ENCODE data around the gene ENAH. TPM values are rescaled to one million over a fixed set of nuclear protein-coding genes. Genes with fewer than 3 reads are reported as not detected.

The ENAH gene
- total RNA-seq, 2 experiments from 2014 or later = not detected

GRCh38 chr1:225508538-225509375 is 144.2 kb downstream of the ENAH start:
- no peak overlapping the region for H3K27ac Mint-ChIP-seq
- peaks cover 14% of the 10 kb centered on the region for H3K27me3 Mint-ChIP-seq
- ATAC-seq (no peak), DNase-seq (no peak)
- H3K4me1 Mint-ChIP-seq = peaks cover 2% of the 10 kb centered on the region
- CTCF ChIA-PET = interaction anchor here (0.6 kb wide), 1 partner anchor 203 kb away, joined by 3 read pairs; no protein-coding TSS in a partner anchor
- no peaks in the 10 kb centered on the region for H3K36me3 Mint-ChIP-seq
- no peaks in the 10 kb centered on the region for H3K9me3 Mint-ChIP-seq (ENCODE audit: low read depth)
- no peak overlapping the region for H3K4me3 Mint-ChIP-seq

DNA sequence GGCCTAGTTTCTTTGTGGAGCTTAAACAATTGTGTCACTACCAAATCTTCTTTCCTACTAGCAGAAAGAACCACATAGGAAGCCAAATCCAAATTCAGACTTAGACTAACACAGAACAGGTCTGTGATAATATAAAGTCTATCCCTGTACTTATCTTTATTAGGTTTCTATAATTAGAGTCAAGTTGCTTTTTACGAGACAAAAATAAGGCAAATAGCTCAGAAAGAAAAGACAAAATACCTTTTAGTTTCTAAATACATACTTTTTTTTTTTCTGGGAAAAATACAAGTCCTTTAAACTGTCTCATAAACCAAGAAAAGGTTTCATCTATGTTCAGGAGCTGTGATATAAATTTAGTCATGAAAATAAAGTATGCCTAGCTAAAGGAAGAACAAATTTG is 146.2 kb downstream of the ENAH start:
- no peak for ATAC-seq
- peaks cover 4% of the 10 kb centered on the region for H3K27me3 Mint-ChIP-seq
- CTCF ChIA-PET = no interaction called here
- no peaks in the 10 kb centered on the region for H3K36me3 Mint-ChIP-seq
- H3K27ac Mint-ChIP-seq = no peak overlapping the region
- H3K4me3 Mint-ChIP-seq = no peak overlapping the region
- peaks cover 2% of the 10 kb centered on the region for H3K4me1 Mint-ChIP-seq
- H3K9me3 Mint-ChIP-seq (ENCODE audit: low read depth) = no peaks in the 10 kb centered on the region
- no peak for DNase-seq

- Mint-ChIP-seq H3K4me1 (peaks cover 2% of the 10 kb centered on the region), H3K27me3 (peaks cover 15% of the 10 kb centered on the region), H3K36me3 (no peaks in the 10 kb centered on the region), H3K9me3 (ENCODE audit: low read depth) (no peaks in the 10 kb centered on the region), H3K27ac (no peak overlapping the region), H3K4me3 (no peak overlapping the region)
- ATAC-seq = no peak
- CTCF ChIA-PET = interaction anchor here (0.6 to 2.1 kb wide), 2 partner anchors 24 to 34 kb away, joined by 3 to 7 read pairs; no protein-coding TSS in a partner anchor
- no peak for DNase-seq
These were observed 148.1 kb downstream of the ENAH start for GRCh38 chr1:225504776-225505175.

- CTCF ChIA-PET = interaction anchor here (1.6 kb wide), 1 partner anchor 25 kb away, joined by 3 read pairs; no protein-coding TSS in a partner anchor
- DNase-seq (no peak), ATAC-seq (no peak)
- no peaks in the 10 kb centered on the region for H3K4me1 Mint-ChIP-seq
- H3K27me3 Mint-ChIP-seq = peaks cover 34% of the 10 kb centered on the region
- no peak overlapping the region for H3K27ac Mint-ChIP-seq
- H3K9me3 Mint-ChIP-seq (ENCODE audit: low read depth) = no peaks in the 10 kb centered on the region
- H3K36me3 Mint-ChIP-seq = peaks cover 1% of the 10 kb centered on the region
- H3K4me3 Mint-ChIP-seq = no peak overlapping the region
These were observed 152.2 kb downstream of the ENAH start for GRCh38 chr1:225500624-225501192.

- Mint-ChIP-seq H3K9me3 (ENCODE audit: low read depth) (no peaks in the 10 kb centered on the region), H3K4me3 (no peak overlapping the region), H3K4me1 (no peaks in the 10 kb centered on the region), H3K36me3 (peaks cover 1% of the 10 kb centered on the region), H3K27ac (no peak overlapping the region), H3K27me3 (peaks cover 44% of the 10 kb centered on the region)
- DNase-seq (no peak), ATAC-seq (no peak)
- CTCF ChIA-PET = interaction anchor here (0.7 to 2.2 kb wide), 2 partner anchors 17 to 24 kb away, joined by 3 to 8 read pairs; no protein-coding TSS in a partner anchor
These were observed 154.3 kb downstream of the ENAH start for GRCh38 chr1:225498549-225499136.

DNA sequence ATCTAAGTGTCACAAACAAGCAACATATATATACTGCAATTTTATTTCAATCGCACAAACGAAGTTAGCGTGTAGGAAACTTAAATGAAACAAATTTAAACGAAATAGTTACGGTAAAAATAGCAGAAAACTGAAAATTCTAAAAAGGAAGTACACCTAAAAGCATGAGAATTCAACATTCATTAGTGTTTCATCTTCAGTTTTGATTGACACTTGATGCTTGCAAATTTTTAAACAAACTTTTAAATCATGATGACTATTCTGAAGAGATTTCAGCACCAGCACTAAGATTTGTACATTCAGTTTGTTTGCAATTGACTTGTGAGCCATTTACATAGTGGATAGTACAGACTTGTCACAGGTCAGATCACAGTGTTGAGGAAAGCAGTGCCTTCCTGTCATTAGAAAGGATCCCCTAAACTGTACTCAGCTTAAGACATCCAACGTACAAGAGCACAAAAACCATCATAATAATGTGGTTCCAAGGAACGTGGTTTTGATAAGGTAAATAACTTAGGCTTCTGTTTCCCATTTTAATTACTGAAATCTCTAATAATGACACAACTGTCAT is 158.0 kb downstream of the ENAH start:
- Mint-ChIP-seq H3K27me3 (peaks cover 52% of the 10 kb centered on the region), H3K36me3 (peaks cover 1% of the 10 kb centered on the region), H3K27ac (no peak overlapping the region), H3K4me3 (no peak overlapping the region), H3K4me1 (no peaks in the 10 kb centered on the region), H3K9me3 (ENCODE audit: low read depth) (no peaks in the 10 kb centered on the region)
- CTCF ChIA-PET = no interaction called here
- no peak for DNase-seq
- no peak for ATAC-seq

- CTCF ChIA-PET = interaction anchor here (0.7 to 1.0 kb wide), 3 partner anchors 13 to 632 kb away, joined by 3 to 6 read pairs (median 3); no protein-coding TSS in a partner anchor
- H3K36me3 Mint-ChIP-seq = peaks cover 1% of the 10 kb centered on the region
- peaks cover 46% of the 10 kb centered on the region for H3K27me3 Mint-ChIP-seq
- H3K4me3 Mint-ChIP-seq = no peak overlapping the region
- DNase-seq (no peak), ATAC-seq (no peak)
- no peaks in the 10 kb centered on the region for H3K9me3 Mint-ChIP-seq (ENCODE audit: low read depth)
- H3K27ac Mint-ChIP-seq = no peak overlapping the region
- H3K4me1 Mint-ChIP-seq = no peaks in the 10 kb centered on the region
These were observed 159.2 kb downstream of the ENAH start for GRCh38 chr1:225493591-225494246.

DNA sequence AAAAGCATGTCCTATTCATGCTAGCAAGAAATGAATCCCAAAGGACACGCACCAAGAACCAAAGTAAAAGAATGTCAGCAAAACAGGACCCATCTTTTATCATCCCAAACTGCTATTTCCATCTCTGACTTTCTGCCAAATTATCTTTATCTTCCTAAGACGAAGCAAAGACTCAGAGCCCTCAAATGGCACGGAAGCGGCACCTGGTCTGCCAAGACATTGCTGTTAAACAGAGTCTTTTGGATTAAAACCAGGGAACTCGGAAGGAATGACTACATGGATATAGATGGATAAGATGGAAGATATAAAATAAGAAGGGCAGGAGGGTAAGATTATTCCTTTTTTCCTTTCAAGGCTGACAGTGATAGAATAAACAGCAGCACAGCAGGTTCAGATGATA is 164.2 kb downstream of the ENAH start:
- H3K27ac Mint-ChIP-seq = no peak overlapping the region
- CTCF ChIA-PET = interaction anchor here (0.8 kb wide), 1 partner anchor 11 kb away, joined by 4 read pairs; no protein-coding TSS in a partner anchor
- no peaks in the 10 kb centered on the region for H3K9me3 Mint-ChIP-seq (ENCODE audit: low read depth)
- ATAC-seq (no peak), DNase-seq (no peak)
- no peak overlapping the region for H3K4me3 Mint-ChIP-seq
- H3K36me3 Mint-ChIP-seq = no peaks in the 10 kb centered on the region
- no peaks in the 10 kb centered on the region for H3K4me1 Mint-ChIP-seq
- H3K27me3 Mint-ChIP-seq = peaks cover 23% of the 10 kb centered on the region

GRCh38 chr1:225486856-225487255 is 166.1 kb downstream of the ENAH start:
- H3K4me3 Mint-ChIP-seq = no peak overlapping the region
- no peak overlapping the region for H3K27ac Mint-ChIP-seq
- CTCF ChIA-PET = interaction anchor here (1.4 kb wide), 1 partner anchor 11 kb away, joined by 5 read pairs; no protein-coding TSS in a partner anchor
- H3K27me3 Mint-ChIP-seq = peaks cover 12% of the 10 kb centered on the region
- ATAC-seq (no peak), DNase-seq (no peak)
- H3K9me3 Mint-ChIP-seq (ENCODE audit: low read depth) = no peaks in the 10 kb centered on the region
- no peaks in the 10 kb centered on the region for H3K36me3 Mint-ChIP-seq
- no peaks in the 10 kb centered on the region for H3K4me1 Mint-ChIP-seq

DNA sequence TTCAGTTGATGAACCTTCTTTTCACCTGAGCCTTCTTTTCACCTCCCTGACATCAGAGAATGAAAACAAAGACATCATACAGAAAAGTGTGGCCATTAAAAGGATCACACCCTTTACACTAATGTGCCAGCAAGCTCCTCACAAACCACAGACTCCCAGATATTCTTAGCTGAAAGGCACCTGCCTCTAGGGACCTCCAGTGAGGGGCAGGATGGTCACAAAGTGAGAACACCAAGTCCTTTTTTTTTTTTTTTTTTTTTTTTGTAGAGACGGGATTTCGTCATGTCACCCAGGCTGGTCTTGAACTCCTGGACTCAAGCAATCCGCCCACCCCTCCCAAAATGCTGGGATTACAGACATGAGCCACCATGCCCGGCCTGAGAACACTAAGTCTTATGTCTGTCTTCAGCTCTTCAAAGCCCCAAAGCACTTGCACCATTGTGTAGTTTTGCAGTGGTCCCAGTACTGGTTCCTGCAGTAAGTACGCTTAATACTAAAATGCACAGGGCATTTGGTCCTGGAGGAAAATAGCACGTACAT is 166.9 kb downstream of the ENAH start:
- Mint-ChIP-seq H3K4me3 (no peak overlapping the region), H3K27me3 (peaks cover 8% of the 10 kb centered on the region), H3K9me3 (ENCODE audit: low read depth) (no peaks in the 10 kb centered on the region), H3K4me1 (no peaks in the 10 kb centered on the region), H3K27ac (no peak overlapping the region), H3K36me3 (no peaks in the 10 kb centered on the region)
- no peak for ATAC-seq
- no peak for DNase-seq
- CTCF ChIA-PET = interaction anchor here (0.6 to 1.4 kb wide), 5 partner anchors 11 to 508 kb away, joined by 3 to 4 read pairs (median 3); no protein-coding TSS in a partner anchor

DNA sequence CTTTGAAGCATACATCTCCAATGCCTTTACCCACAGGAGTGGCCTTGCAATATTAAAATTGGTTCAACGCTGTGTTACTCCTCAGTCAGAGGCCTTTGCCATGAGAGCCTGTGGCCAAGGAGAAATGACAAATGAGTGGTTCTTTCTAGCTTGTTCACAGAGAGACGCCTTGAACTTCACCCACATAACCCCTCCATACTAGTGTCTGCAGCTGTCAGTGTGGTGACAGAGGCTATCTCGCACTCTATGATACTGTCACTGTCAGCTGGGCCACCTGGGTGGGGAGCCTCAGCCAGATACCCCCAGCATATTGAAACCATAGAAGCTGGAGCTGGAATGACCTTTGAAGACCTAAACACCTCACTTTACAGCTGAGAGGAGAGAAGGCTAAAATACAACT is 167.7 kb downstream of the ENAH start:
- ATAC-seq = no peak
- Mint-ChIP-seq H3K27me3 (peaks cover 8% of the 10 kb centered on the region), H3K4me1 (no peaks in the 10 kb centered on the region), H3K9me3 (ENCODE audit: low read depth) (no peaks in the 10 kb centered on the region), H3K27ac (no peak overlapping the region), H3K4me3 (no peak overlapping the region), H3K36me3 (no peaks in the 10 kb centered on the region)
- no peak for DNase-seq
- CTCF ChIA-PET = interaction anchor here (0.9 to 1.4 kb wide), 5 partner anchors 11 to 287 kb away, joined by 3 to 4 read pairs (median 3); no protein-coding TSS in a partner anchor

GRCh38 chr1:225484657-225485214 is 168.2 kb downstream of the ENAH start:
- Mint-ChIP-seq H3K27ac (no peak overlapping the region), H3K36me3 (no peaks in the 10 kb centered on the region)

More at GRCh38 chr1:225484657-225485214, 168.2 kb downstream of the ENAH start:
- CTCF ChIA-PET = interaction anchor here (0.9 to 1.4 kb wide), 6 partner anchors 10 to 293 kb away, joined by 3 to 4 read pairs (median 3); partner anchors contain the start of gene SRP9
- no peak for ATAC-seq
- H3K4me1 Mint-ChIP-seq = no peaks in the 10 kb centered on the region
- no peak for DNase-seq
- H3K4me3 Mint-ChIP-seq = no peak overlapping the region
- H3K27me3 Mint-ChIP-seq = peaks cover 8% of the 10 kb centered on the region
- H3K9me3 Mint-ChIP-seq (ENCODE audit: low read depth) = no peaks in the 10 kb centered on the region
